ENCODE data around the gene SLC30A2.

The SLC30A2 gene

GRCh38 chr1:26072305-26072704, 26.4 kb upstream of the SLC30A2 start:
- CTCF ChIA-PET: interaction anchor here (1.2 kb wide), 1 partner anchor 8 kb away, joined by 4 read pairs; no protein-coding TSS in a partner anchor
- POLR2A ChIA-PET: no interaction called here
- no peaks in the 10 kb centered on the region for H3K9me3 ChIP-seq (ENCODE audit: control insufficient read depth, insufficient read depth, low read depth, low read length)

GRCh38 chr1:26070963-26071342, 25.0 kb upstream of the SLC30A2 start:
- no peaks in the 10 kb centered on the region for H3K9me3 ChIP-seq (ENCODE audit: control insufficient read depth, insufficient read depth, low read depth, low read length)
- H3K4me3 ChIP-seq (ENCODE audit: low read depth, low read length): no peak overlapping the region
- TF ChIP-seq KLF10 (tag by site-specific recombination; IDR thresholded peaks at IDR 0.05): no peak
- no peak for TF ChIP-seq ZNF148 (tag by site-specific recombination; IDR thresholded peaks at IDR 0.05; ENCODE audit: borderline replicate concordance)
- no peak for TF ChIP-seq ZBTB17 (tag by site-specific recombination; IDR thresholded peaks at IDR 0.05)
- TF ChIP-seq ZNF24 (tag by site-specific recombination; IDR thresholded peaks at IDR 0.05): no peak
- TF ChIP-seq ZEB2 (tag by site-specific recombination; IDR thresholded peaks at IDR 0.05): no peak
- no peak for TF ChIP-seq KLF16 (tag by site-specific recombination; IDR thresholded peaks at IDR 0.05)
- no peak for TF ChIP-seq SETDB1 (IDR thresholded peaks at IDR 0.05; ENCODE audit: insufficient read length, low read length)
- no peak for TF ChIP-seq ZNF664 (tag by site-specific recombination; IDR thresholded peaks at IDR 0.05)
- TF ChIP-seq OSR2 (tag by site-specific recombination; IDR thresholded peaks at IDR 0.05): no peak; the same call in 1 of the 2 replicates
- TF ChIP-seq ZNF596 (tag by site-specific recombination; IDR thresholded peaks at IDR 0.05): no peak
- TF ChIP-seq ZBTB6 (tag by site-specific recombination; IDR thresholded peaks at IDR 0.05): no peak
- ChIA-PET CTCF (interaction anchor here (0.9 kb wide), 1 partner anchor 9 kb away, joined by 3 read pairs; no protein-coding TSS in a partner anchor), POLR2A (no interaction called here)
- no peaks in the 10 kb centered on the region for H3K4me1 ChIP-seq (ENCODE audit: control insufficient read depth, insufficient read depth, low read length)
- H3K36me3 ChIP-seq (ENCODE audit: control insufficient read depth in 2 of 2, insufficient read depth in 1 of 2, low read length in 2 of 2): no peaks in the 10 kb centered on the region
- H3K27ac ChIP-seq (ENCODE audit: extremely low read depth, low read depth, low read length): no peak overlapping the region

More at GRCh38 chr1:26072305-26072704, 26.4 kb upstream of the SLC30A2 start:
- Histone ChIP-seq H3K4me1 (ENCODE audit: control insufficient read depth, insufficient read depth, low read length) (no peaks in the 10 kb centered on the region), H3K27ac (ENCODE audit: extremely low read depth, low read depth, low read length) (no peak overlapping the region), H3K36me3 (ENCODE audit: control insufficient read depth in 2 of 2, insufficient read depth in 1 of 2, low read length in 2 of 2) (no peaks in the 10 kb centered on the region), H3K4me3 (ENCODE audit: low read depth, low read length) (no peak overlapping the region)
- TF ChIP-seq ZNF114 (tag by site-specific recombination; IDR thresholded peaks at IDR 0.05) (no peak), ZBTB26 (tag by site-specific recombination; optimal IDR thresholded peaks at IDR 0.05) (no peak), AEBP2 (tag by site-specific recombination; IDR thresholded peaks at IDR 0.05; ENCODE audit: borderline replicate concordance) (no peak), ZNF394 (tag by site-specific recombination; IDR thresholded peaks at IDR 0.05; ENCODE audit: borderline replicate concordance) (no peak), ZNF529 (tag by site-specific recombination; IDR thresholded peaks at IDR 0.05; ENCODE audit: insufficient replicate concordance) (no peak), ZNF292 (tag by site-specific recombination; IDR thresholded peaks at IDR 0.05; ENCODE audit: borderline replicate concordance, low read depth) (no peak), ZNF175 (tag by site-specific recombination; IDR thresholded peaks at IDR 0.05) (no peak), ZNF837 (tag by site-specific recombination; IDR thresholded peaks at IDR 0.05) (no peak), GLIS2 (tag by site-specific recombination; IDR thresholded peaks at IDR 0.05) (no peak), ZNF626 (tag by site-specific recombination; IDR thresholded peaks at IDR 0.05) (no peak), ELK4 (IDR thresholded peaks at IDR 0.05; ENCODE audit: borderline replicate concordance, low read depth, low read length) (no peak), ZNF76 (tag by site-specific recombination; IDR thresholded peaks at IDR 0.05; ENCODE audit: borderline replicate concordance, low read depth) (no peak), REPIN1 (tag by site-specific recombination; IDR thresholded peaks at IDR 0.05; ENCODE audit: low read depth) (no peak)
